Ectodermal cell (in vitro differentiated cells): Measurements from ENCODE around the gene ARHGEF10L.
"Not testable (repeated sequence)": the region's sequence is repeated elsewhere in the genome, so short reads cannot be mapped to it uniquely, and the experiment has no call there.

Experiments
- H3K27ac ChIP-seq: 2 replicates; pipeline ENCODE4 v1.7.0; 2013; ENCODE audit warnings: mild to moderate bottlenecking, low read depth, low read length; ENCODE audit not compliant: insufficient read depth, poor library complexity, severe bottlenecking
- H3K27me3 ChIP-seq: 2 replicates; pipeline ENCODE4 v1.7.0; 2013; ENCODE audit warnings: mild to moderate bottlenecking, low read length; ENCODE audit not compliant: insufficient read depth, control insufficient read depth, poor library complexity, severe bottlenecking
- H3K36me3 ChIP-seq: one replicate; pipeline ENCODE4 v1.7.0; 2013; ENCODE audit warnings: low read length; ENCODE audit not compliant: control insufficient read depth, insufficient read depth
- H3K4me1 ChIP-seq: one replicate; pipeline ENCODE4 v1.7.0; 2013; ENCODE audit warnings: low read length; ENCODE audit not compliant: control insufficient read depth, insufficient read depth
- H3K4me3 ChIP-seq: 2 replicates; pipeline ENCODE4 v1.7.0; 2013; ENCODE audit warnings: low read depth, low read length, control low read depth; ENCODE audit not compliant: insufficient read depth
- H3K9me3 ChIP-seq: 2 replicates; pipeline ENCODE4 v1.7.0; 2013; ENCODE audit warnings: mild to moderate bottlenecking, low read length, moderate library complexity; ENCODE audit not compliant: control insufficient read depth
- whole genome bisulfite sequencing, 2 experiments: methylation state at CpG; one replicate each; pipeline ENCODE4 v1.1.7; 2013; ENCODE audit warnings: missing lambda C conversion rate in 2 of 2; 5-methylcytosine and 5-hydroxymethylcytosine counted together

The ARHGEF10L gene

GRCh38 chr1:17744666-17745478 lies 205.4 kb downstream of the ARHGEF10L start:
- no peak overlapping the region for H3K4me3 ChIP-seq
- no peaks in the 10 kb centered on the region for H3K9me3 ChIP-seq
- H3K27ac ChIP-seq, result no peak overlapping the region
- H3K36me3 ChIP-seq, result no peaks in the 10 kb centered on the region
- 88 to 91% methylated on average over 11 of the region's 11 CpGs for WGBS, 2 experiments
- peaks cover 10% of the 10 kb centered on the region for H3K4me1 ChIP-seq
- no peaks in the 10 kb centered on the region for H3K27me3 ChIP-seq

- peaks cover 10% of the 10 kb centered on the region for H3K4me1 ChIP-seq
- WGBS, 2 experiments, result 95 to 98% methylated on average over 3 of the region's 3 CpGs
Measured at GRCh38 chr1:17745479-17745955, 206.0 kb downstream of the ARHGEF10L start.

DNA sequence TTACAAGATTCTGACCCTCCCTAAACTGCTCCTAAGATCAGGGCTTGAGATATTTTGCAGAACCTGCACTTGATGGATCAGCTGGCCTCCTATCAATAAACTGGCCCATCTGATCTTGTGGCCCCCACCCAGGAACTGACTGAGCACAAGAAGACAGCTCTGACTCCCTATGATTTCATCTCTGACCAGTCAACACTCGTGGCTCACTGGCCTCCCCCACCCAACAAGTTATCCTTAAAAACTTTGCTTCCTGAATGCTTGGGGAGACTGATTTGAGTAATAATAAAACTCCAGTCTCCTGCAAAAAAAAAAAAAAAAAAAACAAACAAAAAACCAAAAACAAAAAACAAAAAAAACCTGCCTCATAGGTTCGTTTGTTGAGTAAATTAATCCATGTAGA lies 206.8 kb downstream of the ARHGEF10L start:
- 93 to 94% methylated on average over 2 of the region's 2 CpGs for WGBS, 2 experiments
- H3K4me3 ChIP-seq, H3K36me3 ChIP-seq, H3K9me3 ChIP-seq, H3K27me3 ChIP-seq, H3K27ac ChIP-seq: not testable (repeated sequence)
- H3K4me1 ChIP-seq, result peaks cover 10% of the 10 kb centered on the region

More at GRCh38 chr1:17745479-17745955, 206.0 kb downstream of the ARHGEF10L start:
- Histone ChIP-seq H3K9me3 (no peaks in the 10 kb centered on the region), H3K27ac (no peak overlapping the region), H3K36me3 (no peaks in the 10 kb centered on the region), H3K4me3 (no peak overlapping the region), H3K27me3 (no peaks in the 10 kb centered on the region)

- 91 to 92% methylated on average over 2 of the region's 2 CpGs for WGBS, 2 experiments
- no peaks in the 10 kb centered on the region for H3K27me3 ChIP-seq
Measured at GRCh38 chr1:17746920-17747319, 207.4 kb downstream of the ARHGEF10L start.

More at GRCh38 chr1:17746920-17747319, 207.4 kb downstream of the ARHGEF10L start:
- Histone ChIP-seq H3K36me3 (no peaks in the 10 kb centered on the region), H3K27ac (no peak overlapping the region), H3K9me3 (no peaks in the 10 kb centered on the region), H3K4me3 (no peak overlapping the region), H3K4me1 (peaks cover 10% of the 10 kb centered on the region)
